ENCODE results near the gene FSTL3.

The FSTL3 gene

DNA sequence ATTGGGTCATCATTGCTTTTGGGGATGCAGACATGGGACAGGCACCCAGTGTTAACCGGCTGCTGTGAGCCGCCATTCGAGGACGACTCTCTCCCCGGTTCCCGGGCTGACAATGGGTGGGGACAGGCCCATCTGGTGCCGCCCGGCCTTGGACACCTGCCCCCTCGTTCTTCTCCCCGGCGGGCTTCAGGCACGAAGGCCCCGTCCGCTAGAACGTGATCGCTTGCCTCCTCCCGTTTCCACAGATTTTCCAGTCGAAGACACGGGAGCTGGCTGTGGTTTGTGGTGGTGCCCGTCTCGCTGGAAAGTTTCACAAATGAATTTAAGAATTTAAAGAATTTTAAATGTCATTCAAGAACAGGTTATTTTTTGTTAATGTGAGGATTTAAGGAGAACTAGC, 34.6 kb downstream of the FSTL3 start:
- Histone ChIP-seq H3K36me3 (ENCODE audit: control insufficient read depth, insufficient read depth, low read length) (no peaks in the 10 kb centered on the region), H3K27me3 (replicated peaks; ENCODE audit: control insufficient read depth, insufficient read depth, low read length, poor library complexity, severe bottlenecking) (peaks cover 17% of the 10 kb centered on the region), H3K9me3 (ENCODE audit: control insufficient read depth, low read length) (no peaks in the 10 kb centered on the region), H3K4me3 (ENCODE audit: insufficient read depth, low read depth, low read length, poor library complexity, severe bottlenecking) (no peak overlapping the region), H3K27ac (ENCODE audit: insufficient read depth, low read length, poor library complexity, severe bottlenecking) (no peak overlapping the region), H3K4me1 (ENCODE audit: control insufficient read depth, insufficient read depth, low read length, poor library complexity, severe bottlenecking) (no peaks in the 10 kb centered on the region)
- DNase-seq, result no peak

DNA sequence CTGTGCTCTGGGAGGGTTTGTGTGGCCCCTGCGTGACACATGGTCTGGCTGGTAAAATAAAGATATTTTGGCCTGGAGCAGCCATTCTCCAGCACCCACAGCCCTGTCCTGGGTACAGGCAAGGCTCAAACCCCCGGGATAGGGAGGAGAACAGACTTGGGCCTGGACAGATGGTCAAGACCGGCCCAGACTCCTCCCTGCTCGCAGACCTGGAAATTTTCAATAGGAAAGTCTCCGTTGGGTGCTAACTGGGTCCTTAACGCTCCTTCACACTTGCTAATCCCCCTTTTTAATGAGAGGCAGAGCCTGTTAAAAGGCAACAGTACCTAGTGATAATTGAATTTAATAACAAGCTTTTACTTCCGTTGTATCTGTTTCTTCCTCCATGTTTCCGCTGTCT, 35.1 kb downstream of the FSTL3 start:
- DNase-seq, result no peak
- H3K4me3 ChIP-seq (ENCODE audit: insufficient read depth, low read depth, low read length, poor library complexity, severe bottlenecking), result no peak overlapping the region
- H3K4me1 ChIP-seq (ENCODE audit: control insufficient read depth, insufficient read depth, low read length, poor library complexity, severe bottlenecking), result no peaks in the 10 kb centered on the region
- peaks cover 17% of the 10 kb centered on the region for H3K27me3 ChIP-seq (replicated peaks; ENCODE audit: control insufficient read depth, insufficient read depth, low read length, poor library complexity, severe bottlenecking)
- H3K27ac ChIP-seq (ENCODE audit: insufficient read depth, low read length, poor library complexity, severe bottlenecking), result no peak overlapping the region
- H3K36me3 ChIP-seq (ENCODE audit: control insufficient read depth, insufficient read depth, low read length), result no peaks in the 10 kb centered on the region
- H3K9me3 ChIP-seq (ENCODE audit: control insufficient read depth, low read length), result no peaks in the 10 kb centered on the region

DNA sequence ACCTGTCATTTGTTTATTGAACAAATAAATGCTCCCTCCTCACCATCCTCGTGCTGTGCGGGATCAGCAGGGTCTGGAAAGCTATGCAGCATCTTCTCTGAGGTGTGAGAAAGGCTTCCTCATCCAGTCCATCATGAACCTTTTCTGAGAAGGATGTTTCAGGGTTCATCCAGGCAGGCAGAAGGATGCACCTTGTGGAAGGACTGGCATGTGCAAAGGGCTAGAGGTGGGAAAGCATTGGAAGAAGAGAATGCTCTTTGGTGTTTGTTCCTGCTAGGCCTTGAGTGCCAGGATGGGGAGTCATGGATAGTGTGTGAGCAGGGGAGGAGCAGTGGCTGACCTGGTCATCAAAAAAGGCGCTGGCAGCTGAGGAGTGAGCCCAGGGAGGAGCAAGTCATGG, 39.2 kb downstream of the FSTL3 start:
- Histone ChIP-seq H3K27ac (ENCODE audit: insufficient read depth, low read length, poor library complexity, severe bottlenecking) (no peak overlapping the region), H3K4me1 (ENCODE audit: control insufficient read depth, insufficient read depth, low read length, poor library complexity, severe bottlenecking) (no peaks in the 10 kb centered on the region), H3K9me3 (ENCODE audit: control insufficient read depth, low read length) (no peaks in the 10 kb centered on the region), H3K27me3 (replicated peaks; ENCODE audit: control insufficient read depth, insufficient read depth, low read length, poor library complexity, severe bottlenecking) (peaks cover 9% of the 10 kb centered on the region), H3K36me3 (ENCODE audit: control insufficient read depth, insufficient read depth, low read length) (no peaks in the 10 kb centered on the region), H3K4me3 (ENCODE audit: insufficient read depth, low read depth, low read length, poor library complexity, severe bottlenecking) (no peak overlapping the region)
- no peak for DNase-seq

DNA sequence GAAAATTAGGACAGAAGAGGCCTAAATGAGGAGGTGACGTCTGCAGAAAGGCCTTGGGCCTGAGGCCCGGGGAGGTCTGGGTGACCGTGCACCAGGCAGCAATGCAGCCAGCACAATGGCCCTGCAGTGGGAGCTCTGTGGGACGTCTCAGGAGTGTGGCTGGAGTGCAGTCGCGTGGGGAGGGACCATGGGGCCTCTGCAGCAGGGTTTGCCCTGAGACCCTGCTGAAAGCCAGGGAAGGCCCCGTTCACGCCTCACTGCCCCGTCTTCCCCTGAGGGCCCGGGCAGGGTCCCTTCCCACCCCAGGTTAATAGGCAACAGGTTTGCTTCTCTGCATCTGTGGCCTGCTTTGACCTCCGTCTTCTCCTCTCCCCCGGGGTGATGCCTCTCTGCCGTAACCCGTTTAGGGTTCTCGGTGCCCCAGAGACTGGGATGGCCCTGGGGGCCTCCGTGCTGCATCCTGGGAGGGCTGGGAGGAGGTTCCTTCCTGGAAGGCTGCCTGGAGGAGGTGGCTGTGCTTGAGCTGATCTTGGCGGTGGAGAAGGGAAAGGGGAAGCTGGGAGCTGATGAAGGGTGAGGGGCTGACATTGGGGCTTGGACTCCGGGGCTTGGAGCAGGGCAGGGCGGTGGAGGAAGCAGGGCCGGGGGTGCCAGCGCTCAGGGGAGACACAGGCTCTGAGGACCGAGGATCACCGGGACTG, 42.2 kb downstream of the FSTL3 start:
- Histone ChIP-seq H3K27me3 (replicated peaks; ENCODE audit: control insufficient read depth, insufficient read depth, low read length, poor library complexity, severe bottlenecking) (peaks cover 12% of the 10 kb centered on the region), H3K4me3 (ENCODE audit: insufficient read depth, low read depth, low read length, poor library complexity, severe bottlenecking) (no peak overlapping the region), H3K36me3 (ENCODE audit: control insufficient read depth, insufficient read depth, low read length) (no peaks in the 10 kb centered on the region), H3K9me3 (ENCODE audit: control insufficient read depth, low read length) (no peaks in the 10 kb centered on the region), H3K4me1 (ENCODE audit: control insufficient read depth, insufficient read depth, low read length, poor library complexity, severe bottlenecking) (no peaks in the 10 kb centered on the region), H3K27ac (ENCODE audit: insufficient read depth, low read length, poor library complexity, severe bottlenecking) (no peak overlapping the region)
- no peak for DNase-seq

DNA sequence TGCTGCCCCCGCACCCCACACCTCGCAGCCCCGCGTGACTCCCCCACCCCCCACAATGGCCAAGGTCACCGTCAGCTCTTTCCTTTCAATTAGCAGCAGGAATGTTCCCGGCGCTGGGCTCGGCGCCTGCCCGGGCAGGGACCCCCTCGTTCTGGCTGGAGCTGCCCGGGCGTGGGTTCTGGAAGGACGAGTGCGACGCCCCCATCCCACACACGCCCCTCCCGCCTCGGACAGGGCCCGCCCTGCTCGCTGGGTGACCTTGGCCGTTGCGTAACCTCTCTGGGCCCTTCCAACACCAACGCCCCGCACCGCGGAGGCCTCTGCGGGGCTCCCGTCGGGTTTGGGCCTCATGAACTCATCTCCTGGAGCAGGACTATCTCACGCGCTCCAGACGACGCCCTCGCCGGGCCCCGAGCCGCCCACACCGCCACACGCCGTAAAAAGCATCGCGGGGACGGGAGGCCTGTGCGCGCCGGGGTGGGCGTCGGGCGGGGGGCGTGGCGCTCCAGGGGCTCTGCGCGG, 42.9 kb downstream of the FSTL3 start:
- no peak for DNase-seq

DNA sequence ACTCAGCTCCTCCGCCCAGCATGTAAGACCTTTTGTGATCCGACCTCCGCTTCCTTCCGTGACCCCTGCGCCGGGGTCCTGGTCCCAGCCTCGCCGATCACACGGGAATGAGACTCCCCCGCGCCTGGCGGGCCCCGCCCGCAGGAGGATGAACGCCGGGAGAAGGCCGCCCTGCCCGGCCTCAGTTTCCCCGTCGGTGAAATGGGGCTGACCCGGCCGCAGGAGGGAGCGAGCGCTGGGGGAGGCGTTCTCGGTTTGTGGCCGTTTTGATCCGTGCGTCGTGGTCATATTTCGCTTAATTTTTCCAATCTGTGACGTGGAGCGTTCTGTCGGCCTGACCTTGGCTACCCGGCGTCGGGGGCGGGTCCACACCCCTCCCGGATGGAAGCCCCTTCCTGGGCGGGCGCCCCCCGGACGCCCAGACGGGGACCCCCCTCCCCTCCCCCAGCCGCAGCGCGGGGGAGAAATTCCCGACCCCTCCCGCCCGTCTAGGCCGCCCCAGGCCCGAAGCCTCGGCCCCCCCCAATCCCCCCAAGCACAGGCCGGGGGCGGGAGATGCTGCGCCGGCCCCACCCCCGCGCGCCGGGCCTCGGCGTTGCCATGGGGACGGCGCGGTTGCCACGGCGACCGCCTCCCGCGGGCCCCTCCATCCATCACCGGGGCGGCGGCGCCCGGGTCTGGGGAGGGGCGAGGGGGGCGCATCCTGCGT, 43.6 kb downstream of the FSTL3 start:
- no peaks in the 10 kb centered on the region for H3K36me3 ChIP-seq (ENCODE audit: control insufficient read depth, insufficient read depth, low read length)
- no peak overlapping the region for H3K4me3 ChIP-seq (ENCODE audit: insufficient read depth, low read depth, low read length, poor library complexity, severe bottlenecking)
- no peaks in the 10 kb centered on the region for H3K4me1 ChIP-seq (ENCODE audit: control insufficient read depth, insufficient read depth, low read length, poor library complexity, severe bottlenecking)
- no peaks in the 10 kb centered on the region for H3K9me3 ChIP-seq (ENCODE audit: control insufficient read depth, low read length)
- no peak overlapping the region for H3K27ac ChIP-seq (ENCODE audit: insufficient read depth, low read length, poor library complexity, severe bottlenecking)
- peaks cover 12% of the 10 kb centered on the region for H3K27me3 ChIP-seq (replicated peaks; ENCODE audit: control insufficient read depth, insufficient read depth, low read length, poor library complexity, severe bottlenecking)
- no peak for DNase-seq

More for the DNA sequence above, 42.9 kb downstream of the FSTL3 start:
- Histone ChIP-seq H3K27me3 (replicated peaks; ENCODE audit: control insufficient read depth, insufficient read depth, low read length, poor library complexity, severe bottlenecking) (peaks cover 12% of the 10 kb centered on the region), H3K36me3 (ENCODE audit: control insufficient read depth, insufficient read depth, low read length) (no peaks in the 10 kb centered on the region), H3K4me1 (ENCODE audit: control insufficient read depth, insufficient read depth, low read length, poor library complexity, severe bottlenecking) (no peaks in the 10 kb centered on the region), H3K9me3 (ENCODE audit: control insufficient read depth, low read length) (no peaks in the 10 kb centered on the region), H3K4me3 (ENCODE audit: insufficient read depth, low read depth, low read length, poor library complexity, severe bottlenecking) (no peak overlapping the region), H3K27ac (ENCODE audit: insufficient read depth, low read length, poor library complexity, severe bottlenecking) (no peak overlapping the region)

DNA sequence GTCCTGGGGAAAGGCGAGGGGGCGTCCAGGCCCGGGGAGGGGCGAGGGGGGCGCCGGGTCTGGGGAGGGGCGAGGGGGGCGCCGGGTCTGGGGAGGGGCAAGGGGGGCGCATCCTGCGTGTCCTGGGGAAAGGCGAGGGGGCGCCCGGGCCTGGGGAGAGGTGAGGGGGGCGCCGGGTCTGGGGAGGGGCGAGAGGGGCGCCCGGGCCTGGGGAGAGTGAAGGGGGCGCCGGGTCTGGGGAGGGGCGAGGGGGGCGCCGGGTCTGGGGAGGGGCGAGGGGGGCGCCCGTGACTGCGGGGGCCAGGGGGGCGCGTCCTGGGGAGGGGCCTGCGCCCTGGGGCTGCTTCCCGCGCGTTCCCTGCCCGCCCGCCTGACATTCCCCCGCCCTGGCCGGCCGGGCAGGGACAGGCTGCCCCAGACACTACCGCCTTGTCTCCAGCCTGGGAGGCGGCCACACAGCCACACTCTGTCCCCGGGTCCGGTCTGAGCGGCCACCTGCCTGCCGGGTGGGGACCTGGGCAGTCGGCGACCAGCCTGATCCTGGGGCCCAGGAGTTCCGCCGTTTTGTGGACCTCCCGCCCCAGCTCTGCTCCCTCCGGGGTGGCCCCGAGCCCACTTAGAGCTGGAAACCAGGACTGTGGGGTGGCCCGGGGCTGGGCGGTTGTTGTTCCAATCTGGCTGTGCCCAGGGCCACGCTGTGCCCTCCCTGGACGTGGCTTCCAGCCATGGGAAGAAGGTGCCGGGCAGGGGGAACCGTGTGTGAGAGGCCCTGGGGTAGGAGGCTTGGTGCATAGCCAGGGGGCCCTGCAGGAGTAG, 44.4 kb downstream of the FSTL3 start:
- H3K27me3 ChIP-seq (replicated peaks; ENCODE audit: control insufficient read depth, insufficient read depth, low read length, poor library complexity, severe bottlenecking), result peaks cover 12% of the 10 kb centered on the region
- no peak overlapping the region for H3K27ac ChIP-seq (ENCODE audit: insufficient read depth, low read length, poor library complexity, severe bottlenecking)
- H3K36me3 ChIP-seq (ENCODE audit: control insufficient read depth, insufficient read depth, low read length), result no peaks in the 10 kb centered on the region
- no peak for DNase-seq
- H3K9me3 ChIP-seq (ENCODE audit: control insufficient read depth, low read length), result no peaks in the 10 kb centered on the region
- no peak overlapping the region for H3K4me3 ChIP-seq (ENCODE audit: insufficient read depth, low read depth, low read length, poor library complexity, severe bottlenecking)
- no peaks in the 10 kb centered on the region for H3K4me1 ChIP-seq (ENCODE audit: control insufficient read depth, insufficient read depth, low read length, poor library complexity, severe bottlenecking)

DNA sequence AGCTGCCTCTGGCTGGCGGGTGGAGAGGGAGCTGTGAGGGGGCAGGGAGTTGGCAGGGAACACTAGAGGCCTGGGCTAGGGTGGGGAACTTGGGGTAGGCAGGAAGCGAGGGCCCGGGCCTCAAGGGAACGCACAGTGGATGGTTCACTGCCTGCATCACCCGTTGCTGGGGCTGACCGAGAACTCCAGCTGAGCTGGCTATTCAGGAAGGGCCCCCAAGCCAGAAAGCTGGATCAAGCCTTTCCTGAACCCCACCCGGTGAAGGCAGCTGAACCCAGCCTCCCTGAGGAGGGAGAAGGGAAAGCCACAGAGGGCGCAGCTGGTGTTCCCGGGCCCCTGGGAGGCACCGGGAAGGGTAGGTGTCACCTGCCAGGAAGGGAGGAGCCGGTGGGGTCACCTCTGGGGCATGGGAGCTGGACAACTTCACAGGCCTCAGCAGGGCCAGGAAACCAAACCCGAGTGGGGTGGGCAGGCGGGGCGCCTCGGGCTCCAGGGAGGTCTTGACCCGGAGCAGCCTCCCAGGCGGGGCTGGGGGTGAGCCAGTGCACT, 46.4 kb downstream of the FSTL3 start:
- Histone ChIP-seq H3K4me3 (ENCODE audit: insufficient read depth, low read depth, low read length, poor library complexity, severe bottlenecking) (no peak overlapping the region), H3K4me1 (ENCODE audit: control insufficient read depth, insufficient read depth, low read length, poor library complexity, severe bottlenecking) (no peaks in the 10 kb centered on the region), H3K9me3 (ENCODE audit: control insufficient read depth, low read length) (no peaks in the 10 kb centered on the region), H3K27ac (ENCODE audit: insufficient read depth, low read length, poor library complexity, severe bottlenecking) (no peak overlapping the region), H3K36me3 (ENCODE audit: control insufficient read depth, insufficient read depth, low read length) (no peaks in the 10 kb centered on the region), H3K27me3 (replicated peaks; ENCODE audit: control insufficient read depth, insufficient read depth, low read length, poor library complexity, severe bottlenecking) (peaks cover 12% of the 10 kb centered on the region)
- no peak for DNase-seq

DNA sequence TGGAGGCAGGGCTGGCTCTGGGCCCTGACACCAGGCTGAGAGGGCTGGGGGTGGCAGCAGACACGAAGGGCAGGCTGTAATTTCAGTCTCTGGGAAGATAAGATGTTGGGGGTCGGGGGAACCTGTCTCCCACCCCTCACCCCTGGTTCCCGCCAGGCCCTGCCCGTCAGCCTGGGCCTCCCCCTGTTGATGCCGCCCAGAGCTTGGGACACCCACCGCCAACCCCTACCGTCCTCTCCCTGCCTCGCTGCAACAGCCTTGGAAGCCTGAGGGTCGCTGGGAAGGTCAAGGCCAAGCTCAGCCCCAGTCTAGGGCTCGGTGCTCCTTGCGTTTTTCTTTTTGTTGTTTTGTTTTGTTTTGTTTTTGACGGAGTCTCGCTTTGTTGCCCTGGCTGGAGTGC, 47.1 kb downstream of the FSTL3 start:
- no peaks in the 10 kb centered on the region for H3K4me1 ChIP-seq (ENCODE audit: control insufficient read depth, insufficient read depth, low read length, poor library complexity, severe bottlenecking)
- peaks cover 12% of the 10 kb centered on the region for H3K27me3 ChIP-seq (replicated peaks; ENCODE audit: control insufficient read depth, insufficient read depth, low read length, poor library complexity, severe bottlenecking)
- no peaks in the 10 kb centered on the region for H3K9me3 ChIP-seq (ENCODE audit: control insufficient read depth, low read length)
- no peak overlapping the region for H3K27ac ChIP-seq (ENCODE audit: insufficient read depth, low read length, poor library complexity, severe bottlenecking)
- no peak overlapping the region for H3K4me3 ChIP-seq (ENCODE audit: insufficient read depth, low read depth, low read length, poor library complexity, severe bottlenecking)
- no peak for DNase-seq
- H3K36me3 ChIP-seq (ENCODE audit: control insufficient read depth, insufficient read depth, low read length), result no peaks in the 10 kb centered on the region

Measured in effector memory CD4-positive, alpha-beta T cell (primary cell).